Measurements from ENCODE around the gene SORT1.

The SORT1 gene

DNA sequence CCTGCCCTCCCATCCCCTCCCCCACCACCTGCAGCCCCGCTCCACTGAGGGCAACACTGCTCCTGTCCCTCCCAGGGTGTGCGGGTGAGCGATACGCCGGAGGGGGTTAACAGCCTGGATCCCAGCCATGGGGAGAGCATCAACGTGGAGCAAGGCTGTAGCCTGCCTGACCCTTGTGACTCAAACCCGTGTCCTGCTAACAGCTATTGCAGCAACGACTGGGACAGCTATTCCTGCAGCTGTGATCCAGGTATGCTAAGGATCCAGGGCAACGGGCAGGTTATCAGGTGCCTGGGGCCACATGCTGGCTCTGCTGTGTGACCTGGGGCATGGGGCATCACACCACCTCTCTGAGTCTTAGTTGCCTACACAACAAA lies 133.4 kb downstream of the SORT1 start:
- no peak for DNase-seq (ENCODE audit: low spot score)
- in situ Hi-C loops (cut with MboI; ENCODE audit: low pct_unique_long_range_greater_than_20kb, low sequenced_read_pairs, unreplicated experiment) = loop anchor here (10.0 kb wide), 1 partner anchor 270 kb away; the partner anchor contains the start of gene GPR61
- TF ChIP-seq, protein P1, sequence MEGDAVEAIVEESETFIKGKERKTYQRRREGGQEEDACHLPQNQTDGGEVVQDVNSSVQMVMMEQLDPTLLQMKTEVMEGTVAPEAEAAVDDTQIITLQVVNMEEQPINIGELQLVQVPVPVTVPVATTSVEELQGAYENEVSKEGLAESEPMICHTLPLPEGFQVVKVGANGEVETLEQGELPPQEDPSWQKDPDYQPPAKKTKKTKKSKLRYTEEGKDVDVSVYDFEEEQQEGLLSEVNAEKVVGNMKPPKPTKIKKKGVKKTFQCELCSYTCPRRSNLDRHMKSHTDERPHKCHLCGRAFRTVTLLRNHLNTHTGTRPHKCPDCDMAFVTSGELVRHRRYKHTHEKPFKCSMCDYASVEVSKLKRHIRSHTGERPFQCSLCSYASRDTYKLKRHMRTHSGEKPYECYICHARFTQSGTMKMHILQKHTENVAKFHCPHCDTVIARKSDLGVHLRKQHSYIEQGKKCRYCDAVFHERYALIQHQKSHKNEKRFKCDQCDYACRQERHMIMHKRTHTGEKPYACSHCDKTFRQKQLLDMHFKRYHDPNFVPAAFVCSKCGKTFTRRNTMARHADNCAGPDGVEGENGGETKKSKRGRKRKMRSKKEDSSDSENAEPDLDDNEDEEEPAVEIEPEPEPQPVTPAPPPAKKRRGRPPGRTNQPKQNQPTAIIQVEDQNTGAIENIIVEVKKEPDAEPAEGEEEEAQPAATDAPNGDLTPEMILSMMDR (IDR thresholded peaks at IDR 0.05; ENCODE audit: extremely low read depth, insufficient read depth, missing control alignments) = no peak

DNA sequence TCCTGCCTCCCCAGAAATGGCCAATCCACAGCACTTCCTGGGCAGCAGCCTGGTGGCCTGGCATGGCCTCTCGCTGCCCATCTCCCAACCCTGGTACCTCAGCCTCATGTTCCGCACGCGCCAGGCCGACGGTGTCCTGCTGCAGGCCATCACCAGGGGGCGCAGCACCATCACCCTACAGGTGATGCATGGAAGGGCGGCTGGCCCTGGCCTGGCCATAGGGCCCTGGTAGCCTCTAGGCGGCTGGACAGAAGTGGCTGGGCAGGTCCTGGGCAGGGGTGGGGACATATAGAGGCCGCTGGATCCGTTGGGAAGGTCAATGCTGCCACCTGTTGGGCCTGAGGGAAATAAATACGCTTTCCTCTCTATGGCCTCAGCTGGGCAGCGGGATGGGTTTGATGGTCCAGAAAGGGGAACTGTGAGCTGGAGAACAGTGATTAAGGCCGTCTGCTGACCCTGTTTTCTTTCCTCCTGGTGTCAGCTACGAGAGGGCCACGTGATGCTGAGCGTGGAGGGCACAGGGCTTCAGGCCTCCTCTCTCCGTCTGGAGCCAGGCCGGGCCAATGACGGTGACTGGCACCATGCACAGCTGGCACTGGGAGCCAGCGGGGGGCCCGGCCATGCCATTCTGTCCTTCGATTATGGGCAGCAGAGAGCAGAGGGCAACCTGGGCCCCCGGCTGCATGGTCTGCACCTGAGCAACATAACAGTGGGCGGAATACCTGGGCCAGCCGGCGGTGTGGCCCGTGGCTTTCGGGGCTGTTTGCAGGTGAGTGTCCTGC lies 133.9 kb downstream of the SORT1 start:
- TF ChIP-seq, protein P1 (IDR thresholded peaks at IDR 0.05; ENCODE audit: extremely low read depth, insufficient read depth, missing control alignments) = peak; percentile 97
- peak; percentile 91 for DNase-seq (ENCODE audit: low spot score)
- in situ Hi-C loops (cut with MboI; ENCODE audit: low pct_unique_long_range_greater_than_20kb, low sequenced_read_pairs, unreplicated experiment) = loop anchor here (10.0 kb wide), 1 partner anchor 271 kb away; the partner anchor contains the start of gene GPR61

DNA sequence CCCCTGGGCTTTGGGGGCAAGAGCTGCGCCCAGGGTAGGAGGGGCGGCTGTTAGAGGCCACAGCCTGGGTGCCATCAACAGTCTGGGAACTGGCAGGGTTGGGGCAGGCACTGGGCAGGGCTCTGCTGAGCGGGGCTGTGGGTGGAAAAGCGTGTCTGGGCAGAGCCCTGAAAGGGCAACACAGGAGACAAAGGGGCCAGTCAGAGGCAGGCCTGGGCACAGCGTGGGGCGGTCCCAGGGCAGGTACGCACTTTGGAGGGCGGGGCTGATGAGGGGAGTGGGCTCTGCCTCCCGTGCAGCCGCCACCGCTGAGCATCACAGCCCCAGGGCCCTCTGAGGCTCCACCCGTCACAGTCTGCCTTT lies 134.5 kb downstream of the SORT1 start:
- no peak for DNase-seq (ENCODE audit: low spot score)
- TF ChIP-seq, protein P1 (IDR thresholded peaks at IDR 0.05; ENCODE audit: extremely low read depth, insufficient read depth, missing control alignments) = no peak
- in situ Hi-C loops (cut with MboI; ENCODE audit: low pct_unique_long_range_greater_than_20kb, low sequenced_read_pairs, unreplicated experiment) = loop anchor here (10.0 kb wide), 1 partner anchor 272 kb away; the partner anchor contains the start of gene GPR61

DNA sequence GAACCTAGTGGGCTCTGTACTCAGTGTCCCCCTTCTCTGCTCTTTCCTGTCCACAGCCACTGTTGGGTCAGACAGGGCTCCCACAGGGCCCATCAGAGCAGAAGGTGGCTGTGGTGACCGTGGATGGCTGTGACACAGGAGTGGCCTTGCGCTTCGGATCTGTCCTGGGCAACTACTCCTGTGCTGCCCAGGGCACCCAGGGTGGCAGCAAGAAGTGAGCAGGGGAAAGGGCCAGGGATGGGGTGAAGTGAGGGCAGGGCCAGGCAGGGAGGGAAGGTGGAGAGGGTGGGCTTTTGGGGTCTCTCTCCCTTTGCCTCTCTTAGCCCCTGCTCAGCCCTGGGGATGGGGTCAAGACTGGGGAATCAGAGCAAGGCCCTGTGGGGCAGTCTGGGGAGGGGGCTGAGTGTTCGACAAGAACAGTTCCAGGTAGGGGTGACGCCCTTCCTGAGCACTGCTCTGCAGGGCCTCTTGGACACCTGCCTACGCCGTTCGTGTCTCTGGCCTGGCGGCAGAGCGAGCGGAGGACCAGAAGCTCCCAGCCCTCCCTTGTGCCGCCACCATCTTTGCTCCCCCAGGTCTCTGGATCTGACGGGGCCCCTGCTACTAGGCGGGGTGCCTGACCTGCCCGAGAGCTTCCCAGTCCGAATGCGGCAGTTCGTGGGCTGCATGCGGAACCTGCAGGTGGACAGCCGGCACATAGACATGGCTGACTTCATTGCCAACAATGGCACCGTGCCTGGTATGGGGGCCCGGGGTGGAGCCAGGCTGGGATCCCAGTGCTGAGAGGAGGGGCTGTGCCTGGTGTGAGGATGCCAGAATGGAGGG lies 135.3 kb downstream of the SORT1 start:
- no peak for DNase-seq (ENCODE audit: low spot score)
- in situ Hi-C loops (cut with MboI; ENCODE audit: low pct_unique_long_range_greater_than_20kb, low sequenced_read_pairs, unreplicated experiment) = loop anchor here (10.0 kb wide), 1 partner anchor 272 kb away; the partner anchor contains the start of gene GPR61
- TF ChIP-seq, protein P1 (IDR thresholded peaks at IDR 0.05; ENCODE audit: extremely low read depth, insufficient read depth, missing control alignments) = no peak

DNA sequence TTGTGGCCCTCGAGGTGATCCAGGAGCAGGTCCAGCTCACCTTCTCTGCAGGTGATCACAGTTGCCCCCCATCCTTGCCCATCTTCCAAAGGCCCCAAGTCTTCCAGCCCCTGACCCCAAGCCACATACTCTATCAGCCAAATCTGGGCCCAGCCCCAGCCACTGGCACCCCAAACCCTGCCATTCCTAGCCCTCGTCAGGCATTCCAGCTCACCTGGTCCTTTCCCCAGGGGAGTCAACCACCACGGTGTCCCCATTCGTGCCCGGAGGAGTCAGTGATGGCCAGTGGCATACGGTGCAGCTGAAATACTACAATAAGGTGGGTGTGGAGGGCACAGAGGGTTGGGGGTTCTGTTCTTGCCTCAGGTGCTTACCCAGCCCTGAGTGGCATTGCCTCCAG lies 136.1 kb downstream of the SORT1 start:
- in situ Hi-C loops (cut with MboI; ENCODE audit: low pct_unique_long_range_greater_than_20kb, low sequenced_read_pairs, unreplicated experiment) = loop anchor here (10.0 kb wide), 1 partner anchor 273 kb away; the partner anchor contains the start of gene GPR61
- TF ChIP-seq, protein P1 (IDR thresholded peaks at IDR 0.05; ENCODE audit: extremely low read depth, insufficient read depth, missing control alignments) = no peak
- DNase-seq (ENCODE audit: low spot score) = no peak

DNA sequence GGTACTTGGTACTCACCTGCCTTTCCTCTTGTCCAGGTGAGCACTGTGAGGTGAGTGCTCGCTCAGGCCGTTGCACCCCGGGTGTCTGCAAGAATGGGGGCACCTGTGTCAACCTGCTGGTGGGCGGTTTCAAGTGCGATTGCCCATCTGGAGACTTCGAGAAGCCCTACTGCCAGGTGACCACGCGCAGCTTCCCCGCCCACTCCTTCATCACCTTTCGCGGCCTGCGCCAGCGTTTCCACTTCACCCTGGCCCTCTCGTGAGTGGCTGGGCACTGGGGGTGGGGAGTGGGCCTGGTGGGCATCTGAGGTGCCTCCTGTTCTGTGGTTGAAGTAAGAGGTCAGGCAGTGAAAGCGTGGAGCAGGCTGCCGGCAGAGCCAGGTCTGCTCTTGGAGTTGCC lies 136.7 kb downstream of the SORT1 start:
- in situ Hi-C loops (cut with MboI; ENCODE audit: low pct_unique_long_range_greater_than_20kb, low sequenced_read_pairs, unreplicated experiment) = loop anchor here (10.0 kb wide), 1 partner anchor 274 kb away; the partner anchor contains the start of gene GPR61
- TF ChIP-seq, protein P1 (IDR thresholded peaks at IDR 0.05; ENCODE audit: extremely low read depth, insufficient read depth, missing control alignments) = no peak
- DNase-seq (ENCODE audit: low spot score) = no peak
